Measurements from ENCODE around the gene TBC1D5. TPM values are rescaled to one million over a fixed set of nuclear protein-coding genes. Genes with fewer than 3 reads are reported as not detected.

TBC1D5 gene
- polyA plus RNA-seq, 1 experiment: 44.6 TPM

DNA sequence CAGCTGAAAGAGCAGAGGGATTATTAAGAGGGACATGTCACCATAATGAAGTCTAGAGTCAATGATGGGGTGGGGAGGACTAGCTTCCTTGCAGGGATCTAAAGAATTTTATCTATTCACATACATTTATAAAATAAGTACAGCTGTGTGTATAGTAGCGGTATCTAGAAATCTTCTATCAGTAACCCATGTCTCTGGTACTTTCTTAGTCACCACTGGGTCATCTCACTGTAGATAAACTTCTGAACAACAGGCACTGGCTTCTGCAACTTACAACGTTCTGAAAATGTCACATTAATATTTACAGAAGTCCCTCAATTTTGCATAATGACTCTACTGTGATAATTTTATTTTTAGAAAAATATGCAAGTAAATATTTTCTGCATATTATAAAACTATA is 401.7 kb downstream of the TBC1D5 start:
- ChIA-PET POLR2A (no interaction called here), CTCF (interaction anchor here (1.3 to 1.4 kb wide), 2 partner anchors 73 to 739 kb away, joined by 3 to 5 read pairs; no protein-coding TSS in a partner anchor)
- H3K27ac ChIP-seq (ENCODE audit: low read depth, low read length): no peak overlapping the region
- no peaks in the 10 kb centered on the region for H3K27me3 ChIP-seq (ENCODE audit: control insufficient read depth, insufficient read depth, low read length)
- H3K4me3 ChIP-seq (ENCODE audit: low read depth, low read length): no peak overlapping the region
- H3K9me3 ChIP-seq (ENCODE audit: control insufficient read depth, insufficient read depth, low read length): no peaks in the 10 kb centered on the region
- TF ChIP-seq, protein P1, sequence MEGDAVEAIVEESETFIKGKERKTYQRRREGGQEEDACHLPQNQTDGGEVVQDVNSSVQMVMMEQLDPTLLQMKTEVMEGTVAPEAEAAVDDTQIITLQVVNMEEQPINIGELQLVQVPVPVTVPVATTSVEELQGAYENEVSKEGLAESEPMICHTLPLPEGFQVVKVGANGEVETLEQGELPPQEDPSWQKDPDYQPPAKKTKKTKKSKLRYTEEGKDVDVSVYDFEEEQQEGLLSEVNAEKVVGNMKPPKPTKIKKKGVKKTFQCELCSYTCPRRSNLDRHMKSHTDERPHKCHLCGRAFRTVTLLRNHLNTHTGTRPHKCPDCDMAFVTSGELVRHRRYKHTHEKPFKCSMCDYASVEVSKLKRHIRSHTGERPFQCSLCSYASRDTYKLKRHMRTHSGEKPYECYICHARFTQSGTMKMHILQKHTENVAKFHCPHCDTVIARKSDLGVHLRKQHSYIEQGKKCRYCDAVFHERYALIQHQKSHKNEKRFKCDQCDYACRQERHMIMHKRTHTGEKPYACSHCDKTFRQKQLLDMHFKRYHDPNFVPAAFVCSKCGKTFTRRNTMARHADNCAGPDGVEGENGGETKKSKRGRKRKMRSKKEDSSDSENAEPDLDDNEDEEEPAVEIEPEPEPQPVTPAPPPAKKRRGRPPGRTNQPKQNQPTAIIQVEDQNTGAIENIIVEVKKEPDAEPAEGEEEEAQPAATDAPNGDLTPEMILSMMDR (IDR thresholded peaks at IDR 0.05; ENCODE audit: low read depth, low read length): no peak
- no peak for DNase-seq (ENCODE audit: low read depth, low spot score)

DNA sequence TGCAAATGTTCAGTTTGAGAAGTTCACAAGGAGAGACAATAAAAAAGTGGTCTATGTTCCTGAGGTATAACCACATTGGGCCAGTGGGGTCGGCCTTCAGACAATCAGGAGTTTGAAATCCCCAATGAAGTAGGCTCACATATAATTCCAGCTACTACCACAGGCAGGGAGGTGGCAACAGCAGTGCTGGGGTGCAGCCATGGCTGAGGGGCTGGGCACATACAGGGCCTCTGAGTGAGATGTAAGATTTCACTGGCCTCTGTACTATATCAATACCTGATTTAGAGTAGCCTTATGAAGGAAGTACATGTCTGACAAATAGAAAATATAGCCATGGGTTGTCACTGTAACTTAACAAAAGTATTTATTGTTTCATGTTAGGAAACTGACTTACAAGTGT is 402.2 kb downstream of the TBC1D5 start:
- H3K4me3 ChIP-seq (ENCODE audit: low read depth, low read length): no peak overlapping the region
- H3K27me3 ChIP-seq (ENCODE audit: control insufficient read depth, insufficient read depth, low read length): no peaks in the 10 kb centered on the region
- ChIA-PET POLR2A (no interaction called here), CTCF (interaction anchor here (1.3 to 1.4 kb wide), 2 partner anchors 73 to 739 kb away, joined by 3 to 5 read pairs; no protein-coding TSS in a partner anchor)
- no peak overlapping the region for H3K27ac ChIP-seq (ENCODE audit: low read depth, low read length)
- DNase-seq (ENCODE audit: low read depth, low spot score): no peak
- TF ChIP-seq, protein P1 (IDR thresholded peaks at IDR 0.05; ENCODE audit: low read depth, low read length): no peak
- no peaks in the 10 kb centered on the region for H3K9me3 ChIP-seq (ENCODE audit: control insufficient read depth, insufficient read depth, low read length)

DNA sequence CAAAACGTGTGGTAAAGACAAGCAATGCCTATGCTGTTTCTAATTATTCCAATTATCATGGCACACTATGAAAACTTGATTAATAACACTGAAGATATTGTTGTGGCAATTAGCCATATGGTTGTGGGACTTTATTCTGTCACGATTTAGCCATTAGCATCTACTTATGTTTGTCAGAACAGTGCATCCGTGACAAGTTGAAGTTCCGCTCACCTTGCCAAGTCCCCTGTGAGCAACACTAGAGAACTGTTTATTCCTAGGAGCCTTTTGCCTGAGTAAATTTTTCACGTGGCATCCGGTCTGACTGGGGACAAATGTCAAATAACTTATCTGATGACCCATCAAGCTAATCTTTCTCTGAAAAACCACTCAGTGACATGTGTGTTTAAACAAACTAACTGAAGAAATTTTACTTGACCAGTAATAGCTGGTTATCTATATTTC is 403.3 kb downstream of the TBC1D5 start:
- no peaks in the 10 kb centered on the region for H3K9me3 ChIP-seq (ENCODE audit: control insufficient read depth, insufficient read depth, low read length)
- H3K27ac ChIP-seq (ENCODE audit: low read depth, low read length): no peak overlapping the region
- POLR2A ChIA-PET: no interaction called here
- TF ChIP-seq, protein P1 (IDR thresholded peaks at IDR 0.05; ENCODE audit: low read depth, low read length): no peak
- no peak for DNase-seq (ENCODE audit: low read depth, low spot score)
- no peaks in the 10 kb centered on the region for H3K27me3 ChIP-seq (ENCODE audit: control insufficient read depth, insufficient read depth, low read length)
- no peak overlapping the region for H3K4me3 ChIP-seq (ENCODE audit: low read depth, low read length)
- CTCF ChIA-PET: interaction anchor here (0.6 to 1.4 kb wide), 5 partner anchors 10 to 1050 kb away, joined by 3 to 6 read pairs (median 3); no protein-coding TSS in a partner anchor

DNA sequence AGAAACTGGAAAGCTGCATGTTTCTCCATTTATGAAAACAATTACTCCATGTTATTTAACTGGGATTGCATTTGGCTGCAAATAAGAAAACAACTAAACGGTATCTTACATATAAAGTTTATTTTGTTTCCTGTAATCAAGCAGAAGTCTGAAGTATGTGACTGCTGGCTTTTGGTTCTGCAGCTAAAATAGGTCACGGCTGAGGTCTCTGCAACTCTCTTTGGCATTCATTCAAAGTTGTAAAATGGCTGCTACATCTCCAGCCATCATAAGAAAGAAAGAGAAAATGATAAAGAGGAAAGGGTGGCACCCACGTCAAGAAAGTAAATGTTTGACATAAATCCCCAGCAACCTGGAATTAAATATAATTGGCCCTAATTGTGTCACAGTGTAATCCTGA is 406.1 kb downstream of the TBC1D5 start:
- ChIA-PET CTCF (interaction anchor here (0.6 to 1.2 kb wide), 4 partner anchors 22 to 1067 kb away, joined by 3 to 6 read pairs (median 5); no protein-coding TSS in a partner anchor), POLR2A (no interaction called here)
- H3K4me3 ChIP-seq (ENCODE audit: low read depth, low read length): no peak overlapping the region
- H3K27ac ChIP-seq (ENCODE audit: low read depth, low read length): no peak overlapping the region
- H3K27me3 ChIP-seq (ENCODE audit: control insufficient read depth, insufficient read depth, low read length): no peaks in the 10 kb centered on the region
- DNase-seq (ENCODE audit: low read depth, low spot score): no peak
- TF ChIP-seq, protein P1 (IDR thresholded peaks at IDR 0.05; ENCODE audit: low read depth, low read length): no peak
- no peaks in the 10 kb centered on the region for H3K9me3 ChIP-seq (ENCODE audit: control insufficient read depth, insufficient read depth, low read length)

DNA sequence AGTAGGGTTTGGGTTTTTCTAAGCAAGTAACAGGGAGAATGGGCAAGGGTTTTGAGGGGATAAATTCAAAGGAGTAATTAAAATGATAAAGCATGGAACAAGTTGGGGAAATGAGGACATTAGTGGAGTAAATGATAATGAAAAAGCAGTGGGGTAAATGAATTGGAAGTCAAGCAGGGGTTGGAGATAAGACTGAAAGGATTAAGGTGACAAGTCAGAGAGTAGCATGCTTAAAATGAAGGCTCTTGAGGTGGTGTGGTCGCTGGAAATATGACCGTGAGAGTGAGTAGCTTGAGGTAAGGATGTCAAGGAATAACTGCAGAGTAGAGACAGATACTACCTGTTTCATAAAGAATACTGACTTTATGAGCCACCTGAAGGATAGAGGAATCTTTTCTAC is 408.5 kb downstream of the TBC1D5 start:
- DNase-seq (ENCODE audit: low read depth, low spot score): no peak
- Histone ChIP-seq H3K9me3 (ENCODE audit: control insufficient read depth, insufficient read depth, low read length) (no peaks in the 10 kb centered on the region), H3K27me3 (ENCODE audit: control insufficient read depth, insufficient read depth, low read length) (no peaks in the 10 kb centered on the region), H3K4me3 (ENCODE audit: low read depth, low read length) (no peak overlapping the region), H3K27ac (ENCODE audit: low read depth, low read length) (no peak overlapping the region)
- TF ChIP-seq, protein P1 (IDR thresholded peaks at IDR 0.05; ENCODE audit: low read depth, low read length): no peak
- ChIA-PET POLR2A (no interaction called here), CTCF (no interaction called here)

Data from AG04450 (cell line).